HG03039 (cell line): ENCODE measurements around the gene EI24.

ENCODE experiments used
- ATAC-seq: cut with Tn5 transposase; IDR thresholded peaks from one replicate; pipeline ENCODE4 v1.9.1; 2021; ENCODE audit warnings: mild to moderate bottlenecking, moderate library complexity; ENCODE audit not compliant: unreplicated experiment

The EI24 gene

GRCh38 chr11:125626288-125626950 is 57.1 kb downstream of the EI24 start:
- no peak for ATAC-seq

GRCh38 chr11:125627236-125627910 is 58.1 kb downstream of the EI24 start:
- ATAC-seq: no peak
